ENCODE data around the gene TSPAN18.

DNA sequence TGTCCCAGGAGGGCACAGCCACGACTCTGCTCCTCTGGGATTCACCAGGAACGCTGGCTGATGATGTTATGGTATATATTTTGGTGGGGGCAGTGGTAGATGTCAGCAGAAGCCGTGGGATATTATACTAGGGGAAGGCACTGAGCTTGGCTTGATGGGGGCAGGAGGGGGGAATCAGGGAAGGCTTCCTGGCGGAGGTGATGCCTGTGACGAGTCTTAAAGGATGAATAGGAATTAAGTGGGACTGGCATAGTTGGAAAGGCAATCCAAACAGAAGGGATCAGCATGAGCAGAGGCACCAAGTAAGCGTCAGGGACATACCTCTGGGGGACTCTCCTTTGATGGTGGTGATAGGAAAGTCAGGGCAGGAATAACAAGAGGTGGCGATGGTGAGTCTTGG lies 176.3 kb downstream of the TSPAN18 start:
- TF ChIP-seq INSM2 (tag by site-specific recombination; IDR thresholded peaks at IDR 0.05) = no peak
- TF ChIP-seq, protein P1, sequence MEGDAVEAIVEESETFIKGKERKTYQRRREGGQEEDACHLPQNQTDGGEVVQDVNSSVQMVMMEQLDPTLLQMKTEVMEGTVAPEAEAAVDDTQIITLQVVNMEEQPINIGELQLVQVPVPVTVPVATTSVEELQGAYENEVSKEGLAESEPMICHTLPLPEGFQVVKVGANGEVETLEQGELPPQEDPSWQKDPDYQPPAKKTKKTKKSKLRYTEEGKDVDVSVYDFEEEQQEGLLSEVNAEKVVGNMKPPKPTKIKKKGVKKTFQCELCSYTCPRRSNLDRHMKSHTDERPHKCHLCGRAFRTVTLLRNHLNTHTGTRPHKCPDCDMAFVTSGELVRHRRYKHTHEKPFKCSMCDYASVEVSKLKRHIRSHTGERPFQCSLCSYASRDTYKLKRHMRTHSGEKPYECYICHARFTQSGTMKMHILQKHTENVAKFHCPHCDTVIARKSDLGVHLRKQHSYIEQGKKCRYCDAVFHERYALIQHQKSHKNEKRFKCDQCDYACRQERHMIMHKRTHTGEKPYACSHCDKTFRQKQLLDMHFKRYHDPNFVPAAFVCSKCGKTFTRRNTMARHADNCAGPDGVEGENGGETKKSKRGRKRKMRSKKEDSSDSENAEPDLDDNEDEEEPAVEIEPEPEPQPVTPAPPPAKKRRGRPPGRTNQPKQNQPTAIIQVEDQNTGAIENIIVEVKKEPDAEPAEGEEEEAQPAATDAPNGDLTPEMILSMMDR (tag by site-specific recombination; IDR thresholded peaks at IDR 0.05) = no peak
- no peak for TF ChIP-seq ZNF830 (tag by site-specific recombination; IDR thresholded peaks at IDR 0.05; ENCODE audit: low read depth)
